GM21515 (cell line): ENCODE data around the gene LAMB1.

ENCODE experiments used
- ATAC-seq: cut with Tn5 transposase; IDR thresholded peaks from one replicate; pipeline ENCODE4 v1.9.1; 2021; ENCODE audit not compliant: unreplicated experiment

LAMB1 gene

DNA sequence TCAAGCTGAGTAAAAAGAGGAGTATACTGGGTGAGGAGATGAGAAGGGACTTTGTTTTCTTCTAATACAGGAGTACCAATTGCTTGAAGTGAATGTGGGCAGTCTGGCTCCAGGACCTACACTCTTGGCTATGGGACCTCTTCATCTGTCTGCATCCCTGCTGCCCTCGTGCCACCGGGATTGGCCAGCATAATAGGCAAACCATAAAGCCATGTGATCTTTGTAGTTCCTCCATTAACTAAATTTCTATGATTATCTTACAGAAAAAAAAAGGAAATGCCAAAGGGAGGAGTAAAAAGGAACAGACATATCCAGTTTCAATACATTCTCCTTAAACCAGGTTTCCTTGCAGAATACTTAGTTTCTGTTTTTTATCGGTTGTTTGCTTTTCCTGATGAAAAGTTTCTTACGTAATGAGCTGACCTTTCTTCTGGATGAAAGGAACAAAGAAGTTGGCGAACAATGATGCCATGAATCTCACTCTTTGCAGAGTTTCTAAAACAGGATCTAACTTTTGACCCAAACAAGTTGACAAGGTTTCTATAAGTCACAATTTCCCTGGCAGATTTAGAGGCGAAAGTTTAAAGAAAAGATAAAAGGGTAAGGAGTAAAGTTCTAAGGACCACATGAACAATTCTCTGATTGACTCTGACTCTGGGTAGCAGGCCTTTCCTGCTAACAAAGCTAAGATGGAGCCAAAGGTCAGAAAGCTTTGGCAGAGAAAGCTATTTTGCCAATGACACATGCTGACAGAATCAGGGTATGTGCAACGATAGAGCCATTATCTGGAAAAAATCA lies 54.1 kb downstream of the LAMB1 start:
- ATAC-seq = no peak

DNA sequence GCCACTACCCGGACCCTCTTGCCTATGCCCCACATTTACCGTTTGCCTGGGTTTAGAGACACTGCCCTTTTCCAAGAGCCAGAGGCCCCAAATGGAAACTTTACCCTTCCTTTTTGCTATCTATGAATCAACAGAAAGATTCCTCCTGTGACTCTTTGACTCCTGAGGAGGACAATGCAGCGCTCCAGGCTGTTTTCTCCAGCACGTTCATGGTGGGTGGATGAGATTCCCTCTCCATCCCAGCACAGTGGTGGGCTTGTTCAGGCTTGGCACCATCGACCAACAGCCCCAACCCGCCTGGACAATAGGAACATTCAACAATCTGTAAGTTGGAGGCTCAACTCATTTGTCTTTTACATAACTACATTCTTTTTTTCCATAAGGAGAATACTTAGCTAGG lies 56.1 kb downstream of the LAMB1 start:
- ATAC-seq = no peak

GRCh38 chr7:107946451-107946850 lies 56.5 kb downstream of the LAMB1 start:
- no peak for ATAC-seq

DNA sequence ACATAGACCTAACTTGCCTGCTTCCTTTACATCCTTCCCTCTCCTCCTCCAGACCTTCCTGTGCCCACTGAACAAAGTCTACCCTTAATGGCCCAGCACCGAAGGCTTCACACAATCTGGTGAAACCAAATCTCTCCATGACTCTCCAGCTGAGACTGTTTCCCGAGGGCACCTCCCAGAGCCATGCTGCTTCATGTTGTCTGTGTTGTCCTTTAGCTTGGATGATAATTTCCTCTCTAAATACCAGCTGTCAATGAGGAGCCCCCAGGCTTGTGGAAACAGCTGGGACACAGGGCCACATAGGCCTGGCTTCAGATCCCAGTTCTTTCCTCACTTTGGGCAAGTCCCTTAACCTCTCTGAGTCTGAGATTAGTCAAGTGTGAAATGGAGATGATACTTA lies 57.6 kb downstream of the LAMB1 start:
- ATAC-seq = no peak

DNA sequence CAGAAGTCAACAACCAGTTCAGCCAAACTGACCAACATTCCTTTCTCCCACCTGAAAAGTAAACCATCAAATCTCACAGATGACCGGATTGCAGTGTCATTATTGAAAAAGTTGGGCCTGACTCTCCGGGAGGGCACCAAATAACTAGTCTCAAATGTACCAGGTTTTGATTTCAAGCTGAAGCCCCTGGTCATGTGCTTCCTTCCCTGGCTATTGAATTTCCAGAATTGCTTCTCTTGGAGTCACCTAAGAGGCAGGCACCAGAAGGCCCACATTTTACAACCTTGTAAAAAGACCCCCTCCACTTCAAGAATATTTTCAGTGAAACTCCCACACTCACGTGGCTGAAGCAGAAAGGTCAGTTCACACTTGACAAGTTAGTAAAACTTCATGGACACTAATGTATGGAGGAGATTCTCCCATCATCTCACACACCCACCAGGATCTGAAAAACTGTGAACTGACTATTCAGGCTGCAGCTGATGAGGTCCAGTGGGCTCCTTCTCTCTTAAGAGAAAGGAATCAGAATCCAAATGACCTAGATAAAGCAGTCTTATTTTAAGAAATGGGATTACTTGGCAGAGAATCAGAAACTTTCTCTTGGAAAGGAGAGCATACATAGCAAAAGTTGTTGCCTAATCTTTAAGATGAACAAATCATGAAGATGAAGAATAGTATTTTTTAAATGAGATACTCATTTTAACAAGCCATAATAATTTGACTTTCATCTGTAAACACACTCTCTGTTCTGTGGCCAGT lies 58.4 kb downstream of the LAMB1 start:
- no peak for ATAC-seq

- no peak for ATAC-seq
Measured at GRCh38 chr7:107943018-107943417, 59.9 kb downstream of the LAMB1 start.

DNA sequence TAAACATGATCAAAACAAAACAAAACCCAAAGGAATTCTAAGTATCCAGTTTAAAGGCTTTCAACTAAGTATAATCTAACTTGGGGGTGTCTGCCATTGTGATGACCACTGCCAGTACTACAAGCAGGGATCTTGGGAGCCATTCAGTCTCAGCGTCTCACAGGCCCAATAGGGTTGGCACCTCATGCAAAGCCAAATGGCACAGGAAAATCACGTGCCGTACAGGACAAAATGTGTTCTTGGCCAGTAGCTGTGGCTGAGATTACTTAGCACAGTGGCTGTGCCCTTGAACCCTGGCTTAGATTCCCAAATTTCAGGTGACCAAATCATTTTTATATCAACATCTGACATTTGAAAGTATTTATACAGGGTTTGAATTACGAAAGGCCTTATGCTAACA lies 62.0 kb downstream of the LAMB1 start:
- ATAC-seq = no peak

DNA sequence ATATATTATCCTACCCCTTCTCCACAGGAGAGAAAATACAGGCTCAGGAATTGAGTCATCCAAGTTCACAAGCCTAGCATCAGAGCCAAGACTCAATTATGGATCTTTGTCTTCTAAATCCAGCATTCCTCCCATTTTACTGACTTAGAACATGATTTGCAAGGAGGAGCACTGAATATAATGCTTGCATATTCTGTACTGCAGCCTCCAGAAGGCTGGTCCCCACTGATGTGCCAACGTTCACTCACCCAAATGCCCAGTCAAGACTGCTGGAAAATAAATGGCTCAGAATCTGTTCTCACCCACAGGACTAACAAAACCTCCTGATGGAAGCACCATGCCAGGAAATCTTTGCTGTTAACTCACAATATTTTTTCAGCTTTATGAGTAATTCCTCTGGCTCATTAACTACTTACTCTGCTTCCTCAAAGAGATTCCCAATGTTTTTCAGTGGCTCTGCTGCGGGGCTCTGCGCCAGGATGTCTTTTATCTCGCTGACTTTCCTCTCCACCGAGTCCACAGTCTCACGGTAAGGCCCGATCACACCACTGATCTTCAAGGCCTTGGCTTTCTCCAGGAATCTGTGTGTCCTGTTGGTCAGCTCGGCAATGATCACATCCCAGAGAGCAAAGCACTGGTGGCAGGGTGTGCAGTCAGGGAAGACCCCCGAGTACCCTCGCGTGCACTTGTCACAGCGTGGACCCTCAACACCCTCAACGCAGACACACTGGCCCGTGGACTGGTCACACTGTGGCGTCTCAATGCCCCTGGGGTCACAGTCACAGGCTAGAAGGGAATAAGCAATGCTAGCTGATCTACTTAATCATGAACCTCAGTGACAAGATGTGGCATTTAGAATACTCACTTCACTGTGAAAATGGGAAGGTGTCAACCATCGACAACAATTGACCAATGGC lies 63.1 kb downstream of the LAMB1 start:
- no peak for ATAC-seq

GRCh38 chr7:107938456-107939250 lies 64.3 kb downstream of the LAMB1 start:
- no peak for ATAC-seq

DNA sequence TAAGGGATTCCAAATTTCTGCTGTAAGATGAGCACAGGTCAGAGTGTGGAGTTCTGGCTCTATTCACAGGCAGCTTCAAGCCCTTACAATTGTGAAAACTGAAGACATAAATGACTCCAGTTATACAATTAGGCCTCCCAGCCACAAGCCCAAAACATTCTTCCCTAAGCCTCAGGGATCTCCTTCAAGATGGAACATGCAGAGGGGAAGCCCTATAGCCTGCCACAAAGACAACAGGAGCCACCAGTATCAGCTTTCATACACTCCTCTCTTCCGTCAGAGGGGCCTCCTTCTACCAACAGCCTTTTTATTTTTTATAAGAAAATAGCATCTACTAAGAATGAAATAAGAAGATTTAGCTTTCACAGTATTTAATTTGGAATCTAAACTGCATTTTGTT lies 65.4 kb downstream of the LAMB1 start:
- no peak for ATAC-seq

DNA sequence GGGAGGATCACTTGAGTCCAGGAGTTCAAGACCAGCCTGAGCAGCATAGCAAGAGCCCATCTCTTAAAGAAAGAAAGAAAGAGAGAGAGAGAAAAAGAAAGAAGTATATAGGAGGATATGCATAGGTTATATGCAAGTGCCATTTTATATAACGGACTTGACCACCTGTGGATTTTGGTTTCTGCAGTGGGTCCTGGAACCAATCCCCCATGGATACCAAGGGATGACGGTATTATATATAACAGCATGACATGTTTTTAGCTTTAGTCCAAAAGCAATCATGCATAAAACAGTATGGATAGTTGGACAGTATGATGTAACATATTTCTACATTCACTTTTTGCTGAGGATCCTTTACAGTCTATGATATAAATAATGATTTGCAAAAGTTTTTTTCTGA lies 66.6 kb downstream of the LAMB1 start:
- no peak for ATAC-seq

- no peak for ATAC-seq
Measured at GRCh38 chr7:107934991-107935770, 67.8 kb downstream of the LAMB1 start.

- ATAC-seq = no peak
Measured at GRCh38 chr7:107933386-107934013, 69.5 kb downstream of the LAMB1 start.

GRCh38 chr7:107932805-107933204 lies 70.2 kb downstream of the LAMB1 start:
- ATAC-seq = no peak

DNA sequence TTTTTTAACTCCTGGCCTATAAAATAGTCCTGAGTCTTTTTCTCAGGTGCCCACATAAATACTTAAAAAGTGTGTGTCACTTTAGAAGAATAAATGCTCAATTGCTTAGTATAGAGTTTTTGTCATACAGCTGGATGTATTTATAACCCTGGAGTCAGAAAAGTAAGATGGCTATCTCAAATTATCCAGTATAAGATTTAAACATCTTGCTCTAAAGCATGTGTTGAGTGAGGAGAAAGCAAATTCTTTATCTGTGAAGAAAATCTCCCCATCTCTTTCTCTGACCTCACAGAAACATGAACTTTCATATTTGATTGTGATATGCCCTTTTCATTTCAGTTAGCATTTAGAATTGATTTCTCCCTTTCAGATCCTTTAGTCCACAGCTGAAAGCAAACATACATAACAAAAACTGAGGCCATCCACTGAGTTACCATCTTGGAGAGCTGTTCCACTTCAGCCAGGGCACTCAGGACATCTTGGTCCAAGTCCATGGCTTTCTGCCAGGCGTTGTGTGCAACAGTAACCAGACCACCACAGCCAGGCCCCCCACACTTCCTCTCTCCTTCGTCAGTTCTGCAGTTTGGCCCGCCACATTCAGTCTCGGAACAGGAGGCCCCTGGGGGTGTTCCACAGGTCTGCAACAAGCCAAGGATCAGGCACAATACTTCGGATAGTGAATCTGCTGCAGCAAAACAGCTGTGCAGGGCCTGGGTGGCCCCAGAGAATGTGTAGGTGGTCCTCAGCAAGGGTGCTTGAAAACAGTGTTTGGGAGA lies 71.0 kb downstream of the LAMB1 start:
- no peak for ATAC-seq

DNA sequence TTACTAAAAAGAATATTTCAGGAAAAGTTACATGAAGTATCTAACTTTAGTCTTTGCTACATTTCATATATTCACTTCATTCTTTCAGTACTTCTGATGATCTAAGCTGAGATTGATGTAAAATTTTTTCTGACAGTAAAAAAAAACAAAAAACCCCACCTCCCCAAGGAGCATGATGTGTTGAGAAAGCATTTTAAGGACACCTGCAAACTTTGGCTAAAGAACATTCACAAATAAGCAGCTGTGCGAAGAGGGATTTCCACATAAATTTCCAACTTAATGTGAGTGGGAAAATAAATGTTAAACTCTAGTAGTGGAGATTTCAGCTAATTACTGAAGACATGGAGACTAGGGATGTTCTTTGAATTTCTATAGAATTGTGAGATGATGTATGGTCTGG lies 76.5 kb downstream of the LAMB1 start:
- no peak for ATAC-seq

GRCh38 chr7:107924841-107925504 lies 78.0 kb downstream of the LAMB1 start:
- peak; percentile 92 for ATAC-seq

GRCh38 chr7:107922886-107923285 lies 80.1 kb downstream of the LAMB1 start:
- no peak for ATAC-seq
